ENCODE results near the gene FAM3B.

The FAM3B gene

DNA sequence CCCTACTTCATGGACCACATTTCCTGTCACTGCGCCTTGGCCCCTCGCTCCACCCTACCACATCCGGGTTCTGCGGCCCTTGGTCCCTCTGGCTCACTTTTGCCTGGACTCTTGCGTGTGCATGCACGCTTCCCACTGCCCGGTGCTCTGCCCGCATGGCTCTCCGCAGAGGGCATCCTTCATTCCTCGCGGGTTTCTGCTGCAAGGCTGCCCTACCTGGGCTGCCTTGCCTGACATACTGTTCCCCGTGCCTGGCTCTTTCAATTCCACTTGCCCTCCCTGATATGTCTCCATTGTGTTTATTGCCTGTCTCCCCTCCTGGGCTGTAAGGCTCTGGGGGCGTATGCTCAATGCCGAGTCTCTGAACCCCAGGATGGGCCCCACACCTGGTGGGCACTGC, 71.7 kb downstream of the FAM3B start:
- Histone ChIP-seq H3K4me3 (ENCODE audit: low read depth, low read length) (no peak overlapping the region), H3K36me3 (ENCODE audit: control insufficient read depth in 2 of 2, insufficient read depth in 1 of 2, low read length in 2 of 2) (no peaks in the 10 kb centered on the region), H3K9me3 (ENCODE audit: control insufficient read depth, insufficient read depth, low read depth, low read length) (no peaks in the 10 kb centered on the region), H3K4me1 (ENCODE audit: control insufficient read depth, insufficient read depth, low read length) (no peaks in the 10 kb centered on the region), H3K27ac (ENCODE audit: extremely low read depth, low read depth, low read length) (no peak overlapping the region)
- POLR2A ChIA-PET: no interaction called here
- TF ChIP-seq ZNF174 (tag by site-specific recombination; IDR thresholded peaks at IDR 0.05): no peak
- no peak for TF ChIP-seq ZNF843 (tag by site-specific recombination; IDR thresholded peaks at IDR 0.05)
- no peak for TF ChIP-seq ZNF510 (tag by site-specific recombination; IDR thresholded peaks at IDR 0.05; ENCODE audit: insufficient replicate concordance)
- TF ChIP-seq ZNF280D (tag by site-specific recombination; IDR thresholded peaks at IDR 0.05): no peak
- TF ChIP-seq, protein P1, sequence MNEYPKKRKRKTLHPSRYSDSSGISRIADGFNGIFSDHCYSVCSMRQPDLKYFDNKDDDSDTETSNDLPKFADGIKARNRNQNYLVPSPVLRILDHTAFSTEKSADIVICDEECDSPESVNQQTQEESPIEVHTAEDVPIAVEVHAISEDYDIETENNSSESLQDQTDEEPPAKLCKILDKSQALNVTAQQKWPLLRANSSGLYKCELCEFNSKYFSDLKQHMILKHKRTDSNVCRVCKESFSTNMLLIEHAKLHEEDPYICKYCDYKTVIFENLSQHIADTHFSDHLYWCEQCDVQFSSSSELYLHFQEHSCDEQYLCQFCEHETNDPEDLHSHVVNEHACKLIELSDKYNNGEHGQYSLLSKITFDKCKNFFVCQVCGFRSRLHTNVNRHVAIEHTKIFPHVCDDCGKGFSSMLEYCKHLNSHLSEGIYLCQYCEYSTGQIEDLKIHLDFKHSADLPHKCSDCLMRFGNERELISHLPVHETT (tag by site-specific recombination; IDR thresholded peaks at IDR 0.05): no peak
- no peak for TF ChIP-seq ZFP3 (tag by site-specific recombination; IDR thresholded peaks at IDR 0.05; ENCODE audit: low read depth)
- no peak for TF ChIP-seq ZNF76 (tag by site-specific recombination; IDR thresholded peaks at IDR 0.05; ENCODE audit: borderline replicate concordance, low read depth)
- CTCF ChIA-PET: no interaction called here

GRCh38 chr21:41390043-41390639, 73.5 kb downstream of the FAM3B start:
- TF ChIP-seq ZNF223 (tag by site-specific recombination; IDR thresholded peaks at IDR 0.05) (no peak), ZNF133 (tag by site-specific recombination; IDR thresholded peaks at IDR 0.05) (peak; percentile 91)
- Histone ChIP-seq H3K27ac (ENCODE audit: extremely low read depth, low read depth, low read length) (no peak overlapping the region), H3K4me3 (ENCODE audit: low read depth, low read length) (no peak overlapping the region), H3K4me1 (ENCODE audit: control insufficient read depth, insufficient read depth, low read length) (no peaks in the 10 kb centered on the region), H3K36me3 (ENCODE audit: control insufficient read depth in 2 of 2, insufficient read depth in 1 of 2, low read length in 2 of 2) (no peaks in the 10 kb centered on the region), H3K9me3 (ENCODE audit: control insufficient read depth, insufficient read depth, low read depth, low read length) (no peaks in the 10 kb centered on the region)
- ChIA-PET POLR2A (no interaction called here), CTCF (no interaction called here)

- Histone ChIP-seq H3K27ac (ENCODE audit: extremely low read depth, low read depth, low read length) (no peak overlapping the region), H3K36me3 (ENCODE audit: control insufficient read depth in 2 of 2, insufficient read depth in 1 of 2, low read length in 2 of 2) (no peaks in the 10 kb centered on the region), H3K9me3 (ENCODE audit: control insufficient read depth, insufficient read depth, low read depth, low read length) (no peaks in the 10 kb centered on the region), H3K4me3 (ENCODE audit: low read depth, low read length) (no peak overlapping the region), H3K4me1 (ENCODE audit: control insufficient read depth, insufficient read depth, low read length) (no peaks in the 10 kb centered on the region)
- ChIA-PET CTCF (no interaction called here), POLR2A (no interaction called here)
- TF ChIP-seq ZNF621 (tag by site-specific recombination; IDR thresholded peaks at IDR 0.05) (no peak), ZNF175 (tag by site-specific recombination; IDR thresholded peaks at IDR 0.05) (no peak), ZSCAN23 (tag by site-specific recombination; IDR thresholded peaks at IDR 0.05) (no peak), PRDM10 (tag by site-specific recombination; IDR thresholded peaks at IDR 0.05) (no peak), ZNF670 (tag by site-specific recombination; IDR thresholded peaks at IDR 0.05; ENCODE audit: low read depth) (no peak), IKZF3 (tag by site-specific recombination; IDR thresholded peaks at IDR 0.05) (no peak), ZIC2 (tag by site-specific recombination; IDR thresholded peaks at IDR 0.05) (no peak), ZNF513 (tag by site-specific recombination; IDR thresholded peaks at IDR 0.05) (no peak), ZFP69B (tag by site-specific recombination; IDR thresholded peaks at IDR 0.05) (no peak), ZNF23 (tag by site-specific recombination; IDR thresholded peaks at IDR 0.05; ENCODE audit: borderline replicate concordance) (no peak), MYNN (tag by site-specific recombination; IDR thresholded peaks at IDR 0.05; ENCODE audit: borderline replicate concordance) (no peak)
- TF ChIP-seq, protein P1 (tag by site-specific recombination; IDR thresholded peaks at IDR 0.05): no peak
These were observed 77.4 kb downstream of the FAM3B start for GRCh38 chr21:41393876-41394465.

Measured in HEK293 (cell line).